ENCODE results near the gene CHRNG.

CHRNG gene

GRCh38 chr2:232506709-232507108, 32.8 kb upstream of the CHRNG start:
- DNase-seq, result no peak

GRCh38 chr2:232508251-232508650, 31.2 kb upstream of the CHRNG start:
- no peak for DNase-seq

GRCh38 chr2:232511336-232511890, 28.1 kb upstream of the CHRNG start:
- DNase-seq, result no peak

GRCh38 chr2:232512602-232513001, 26.9 kb upstream of the CHRNG start:
- no peak for DNase-seq

GRCh38 chr2:232513353-232513752, 26.1 kb upstream of the CHRNG start:
- no peak for DNase-seq

GRCh38 chr2:232515639-232516038, 23.9 kb upstream of the CHRNG start:
- no peak for DNase-seq

GRCh38 chr2:232516551-232516950, 22.9 kb upstream of the CHRNG start:
- no peak for DNase-seq

- DNase-seq, result no peak
These were observed 20.6 kb upstream of the CHRNG start for GRCh38 chr2:232518844-232519243.

GRCh38 chr2:232519581-232520438, 19.7 kb upstream of the CHRNG start, which contains the start of gene PRSS56:
TSS of gene PRSS56 (plus strand) at chr2:232520388. CDS start at chr2:232520599, 211 bp downstream.
- DNase-seq, result no peak

GRCh38 chr2:232520489-232520888, 19.0 kb upstream of the CHRNG start:
- no peak for DNase-seq

GRCh38 chr2:232521098-232521497, 18.4 kb upstream of the CHRNG start:
- DNase-seq, result no peak

- DNase-seq, result peak; percentile 73 to 76
These were observed 17.4 kb upstream of the CHRNG start for GRCh38 chr2:232521959-232522622.

- no peak for DNase-seq
These were observed 16.7 kb upstream of the CHRNG start for GRCh38 chr2:232522623-232523401.

GRCh38 chr2:232523402-232523681, 16.1 kb upstream of the CHRNG start:
- no peak for DNase-seq

GRCh38 chr2:232523682-232524597, 15.6 kb upstream of the CHRNG start:
- peak; percentile 44 to 60 for DNase-seq

GRCh38 chr2:232524771-232525170, 14.7 kb upstream of the CHRNG start:
- DNase-seq, result no peak

- no peak for DNase-seq
These were observed 14.3 kb upstream of the CHRNG start for GRCh38 chr2:232525199-232525598.

- DNase-seq, result no peak
These were observed 13.6 kb upstream of the CHRNG start, which contains the start of gene CHRND for GRCh38 chr2:232525791-232526371. TSS of gene CHRND (plus strand) at chr2:232526160. CDS start at chr2:232526216, 56 bp downstream.

GRCh38 chr2:232526372-232526941, 13.0 kb upstream of the CHRNG start:
- DNase-seq, result no peak

GRCh38 chr2:232527905-232528470, 11.5 kb upstream of the CHRNG start:
- DNase-seq, result no peak

Data from activated CD4-positive, alpha-beta T cell treated with anti-CD3 and anti-CD28 coated beads, Interleukin-2, amount 50 U/mL, for 48 hours (primary cell).